Raji (cell line): ENCODE data around the gene IGFLR1.
A peak's percentile ranks its signal among the peaks of the same experiment; 100 is the strongest.

Experiments used
- POLR2A ChIP-seq: IDR thresholded peaks from 2 replicates; pipeline ENCODE4 v1.6.1; 2011; ENCODE audit warnings: low read depth, low read length, control low read depth; ENCODE audit not compliant: insufficient read depth

IGFLR1 gene

DNA sequence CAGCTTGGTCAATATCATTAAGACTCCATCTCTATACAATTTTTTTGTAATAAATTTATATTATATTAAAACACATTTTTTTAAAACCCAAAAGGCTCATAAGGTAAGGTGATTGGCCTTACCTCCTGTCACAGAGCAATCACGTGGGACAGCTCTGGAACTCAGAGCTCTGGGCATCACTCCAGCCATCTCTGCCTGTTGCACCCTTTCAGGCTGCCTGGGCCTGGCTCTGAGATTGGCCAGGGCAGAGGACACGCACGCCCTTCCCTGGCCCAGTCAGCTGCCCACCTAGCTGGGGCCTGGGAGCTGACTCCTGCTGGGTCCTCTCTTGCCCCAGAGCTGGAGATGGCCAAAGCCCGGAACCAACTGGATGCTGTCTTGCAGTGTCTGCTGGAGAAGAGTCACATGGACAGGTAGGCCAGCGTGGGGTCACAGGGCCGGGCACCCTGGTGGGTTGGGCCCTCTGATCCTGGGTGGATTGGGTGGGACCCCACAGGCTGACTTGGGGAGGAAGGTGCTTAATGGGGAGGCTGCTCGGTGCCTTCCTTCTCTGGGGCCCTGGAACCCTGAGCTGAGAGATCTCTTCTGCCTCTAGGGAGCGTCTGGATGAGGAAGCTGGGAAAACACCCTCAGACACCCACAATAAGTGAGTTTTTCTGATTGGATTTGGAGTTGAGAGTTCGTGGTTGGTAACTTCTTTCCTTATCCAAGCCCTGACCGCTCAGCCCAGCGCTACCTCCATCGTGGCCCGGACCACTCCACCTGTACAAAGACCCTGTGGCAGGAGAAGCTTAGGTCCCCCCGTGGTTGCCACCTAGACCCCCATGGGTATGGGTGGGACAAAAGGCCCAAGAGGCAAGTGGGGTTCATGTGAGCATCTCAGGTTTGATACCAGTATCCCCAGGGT lies 9.8 kb upstream of the IGFLR1 start:
- no peak for TF ChIP-seq POLR2A

DNA sequence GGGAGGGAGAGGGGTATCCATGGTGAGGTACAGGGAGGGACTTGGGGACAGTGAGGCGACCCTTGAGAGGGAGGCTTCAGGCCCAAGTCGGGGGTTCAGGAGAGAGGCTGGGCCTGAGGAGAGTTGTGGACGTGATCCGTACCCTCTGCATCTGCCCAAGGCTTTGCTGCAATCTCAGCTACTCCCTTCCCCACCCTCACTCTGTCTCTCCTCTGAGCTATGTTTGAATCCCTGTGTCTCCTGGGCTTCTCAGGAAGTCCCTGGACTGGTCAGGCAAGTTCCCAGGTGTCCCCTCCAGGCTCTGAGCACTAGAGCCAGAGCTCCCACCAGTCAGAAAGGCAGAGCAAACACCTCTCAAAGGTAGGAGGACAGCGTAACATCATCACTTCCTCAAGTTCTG lies 7.9 kb upstream of the IGFLR1 start:
- no peak for TF ChIP-seq POLR2A

DNA sequence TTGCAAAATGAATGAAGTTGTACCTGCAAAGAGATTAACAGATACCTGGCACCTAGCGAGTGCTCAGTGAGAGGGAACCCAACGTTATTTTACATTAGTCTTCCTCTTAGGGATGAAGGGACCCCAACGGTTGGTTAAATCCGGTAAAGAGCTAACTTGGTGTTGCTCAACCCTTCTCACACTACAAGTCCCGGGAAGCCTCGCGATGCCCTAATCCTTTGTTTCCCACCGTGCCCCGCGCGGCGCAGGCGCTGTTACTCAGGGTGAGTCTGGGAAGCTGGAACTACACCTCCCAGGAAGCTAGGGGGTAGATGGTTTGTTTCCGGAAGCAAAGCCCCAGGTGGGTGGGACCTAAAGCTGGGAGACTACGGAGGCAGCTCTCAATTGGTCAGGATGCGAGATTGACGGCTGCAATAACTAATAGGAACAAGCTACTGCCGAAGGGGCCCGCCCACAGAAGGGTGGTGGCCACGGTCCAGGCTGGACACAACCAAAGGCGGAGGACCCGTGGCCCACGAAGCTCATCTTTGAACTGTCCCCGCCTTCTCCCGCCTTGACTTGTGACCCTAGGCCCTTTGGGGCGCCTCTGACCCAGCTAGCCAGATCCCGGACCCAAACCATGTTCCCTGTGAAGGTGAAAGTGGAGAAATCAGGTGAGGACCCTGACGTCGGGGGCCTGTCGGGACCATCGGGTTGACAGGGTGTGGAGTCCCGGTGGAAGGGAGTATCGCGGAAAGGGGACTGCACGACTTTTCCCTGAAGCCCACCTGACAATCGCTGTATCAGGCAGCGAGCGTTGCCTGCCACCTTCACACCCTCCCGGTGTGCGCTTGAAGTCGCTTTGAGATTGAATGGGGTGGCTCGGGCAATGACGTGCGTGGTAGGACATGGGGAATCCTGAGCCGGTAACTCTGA lies 6.1 kb upstream of the IGFLR1 start, which contains the start of gene LIN37:
Gene LIN37 (plus strand): TSS at position 471 of the 915 bp plus-strand sequence. CDS start 149 bp downstream, at position 620.
- TF ChIP-seq POLR2A: peak; percentile 64

DNA sequence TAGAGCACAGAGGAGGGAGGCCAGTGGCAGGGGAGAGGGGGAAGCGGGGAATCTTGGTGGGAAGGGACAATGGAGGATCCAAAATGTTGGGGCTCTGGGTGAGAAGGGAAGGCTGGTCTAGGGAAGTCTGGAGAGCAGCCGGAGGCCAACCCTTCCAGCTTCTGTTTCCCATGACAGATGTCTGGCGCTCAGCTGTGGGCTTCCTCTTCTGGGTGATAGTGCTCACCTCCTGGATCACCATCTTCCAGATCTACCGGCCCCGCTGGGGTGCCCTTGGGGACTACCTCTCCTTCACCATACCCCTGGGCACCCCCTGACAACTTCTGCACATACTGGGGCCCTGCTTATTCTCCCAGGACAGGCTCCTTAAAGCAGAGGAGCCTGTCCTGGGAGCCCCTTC lies 4.3 kb upstream of the IGFLR1 start:
- no peak for TF ChIP-seq POLR2A

DNA sequence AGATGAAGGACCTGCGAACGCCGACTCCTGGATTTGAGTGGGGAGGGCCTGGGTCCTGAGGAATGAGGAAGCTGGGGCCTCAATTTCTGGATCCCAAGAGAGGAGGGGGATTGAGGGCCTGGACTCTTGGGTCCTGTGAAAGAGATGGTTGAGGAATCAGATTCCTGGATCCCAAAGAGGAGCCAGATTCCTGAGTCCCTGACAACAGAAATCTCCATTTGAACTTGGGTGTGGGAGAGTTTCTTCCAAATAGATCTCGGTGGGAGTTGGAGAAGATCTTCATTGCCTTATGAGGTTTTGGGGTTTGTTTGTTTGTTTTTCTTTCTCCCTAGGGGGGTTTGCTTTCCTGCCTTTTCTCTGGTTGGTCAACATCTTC lies 3.8 kb upstream of the IGFLR1 start:
- TF ChIP-seq POLR2A: no peak

DNA sequence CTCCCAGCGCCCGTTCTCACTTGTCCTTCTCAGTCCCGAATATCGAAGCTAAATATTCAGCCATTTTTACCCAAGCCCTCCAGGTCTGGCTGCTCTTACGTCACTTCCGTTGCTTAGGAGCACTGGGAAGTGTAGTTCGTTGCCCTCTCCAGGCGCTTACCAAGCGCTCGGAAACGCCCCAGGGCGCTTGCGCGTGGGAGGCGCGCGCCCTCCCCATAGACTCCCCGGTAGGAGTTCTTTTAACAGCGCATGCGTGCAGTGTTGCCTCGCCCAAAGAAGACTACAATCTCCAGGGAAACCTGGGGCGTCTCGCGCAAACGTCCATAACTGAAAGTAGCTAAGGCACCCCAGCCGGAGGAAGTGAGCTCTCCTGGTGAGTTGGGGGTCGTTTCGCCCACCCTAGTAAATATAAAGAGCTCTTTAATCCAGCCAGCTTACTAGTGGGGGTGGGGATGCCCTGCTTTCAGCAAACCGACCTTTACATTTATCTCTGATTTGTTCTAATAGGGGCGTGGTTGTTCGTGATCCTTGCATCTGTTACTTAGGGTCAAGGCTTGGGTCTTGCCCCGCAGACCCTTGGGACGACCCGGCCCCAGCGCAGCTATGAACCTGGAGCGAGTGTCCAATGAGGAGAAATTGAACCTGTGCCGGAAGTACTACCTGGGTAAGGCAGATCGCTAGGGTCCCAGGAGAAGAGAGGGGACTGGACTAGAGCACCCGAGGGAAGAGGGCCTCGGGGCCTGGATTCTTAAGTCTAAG lies 3.3 kb upstream of the IGFLR1 start, which contains the start of the genes PSENEN and U2AF1L4:
Gene PSENEN (plus strand): TSS at position 324 of the 759 bp plus-strand sequence. CDS start 280 bp downstream, at position 604.
Gene U2AF1L4 (minus strand): TSS at position 91 of the 759 bp plus-strand sequence. CDS start 27 bp downstream, at position 64.
- peak; percentile 40; the same call in 1 of the 2 replicates for TF ChIP-seq POLR2A

DNA sequence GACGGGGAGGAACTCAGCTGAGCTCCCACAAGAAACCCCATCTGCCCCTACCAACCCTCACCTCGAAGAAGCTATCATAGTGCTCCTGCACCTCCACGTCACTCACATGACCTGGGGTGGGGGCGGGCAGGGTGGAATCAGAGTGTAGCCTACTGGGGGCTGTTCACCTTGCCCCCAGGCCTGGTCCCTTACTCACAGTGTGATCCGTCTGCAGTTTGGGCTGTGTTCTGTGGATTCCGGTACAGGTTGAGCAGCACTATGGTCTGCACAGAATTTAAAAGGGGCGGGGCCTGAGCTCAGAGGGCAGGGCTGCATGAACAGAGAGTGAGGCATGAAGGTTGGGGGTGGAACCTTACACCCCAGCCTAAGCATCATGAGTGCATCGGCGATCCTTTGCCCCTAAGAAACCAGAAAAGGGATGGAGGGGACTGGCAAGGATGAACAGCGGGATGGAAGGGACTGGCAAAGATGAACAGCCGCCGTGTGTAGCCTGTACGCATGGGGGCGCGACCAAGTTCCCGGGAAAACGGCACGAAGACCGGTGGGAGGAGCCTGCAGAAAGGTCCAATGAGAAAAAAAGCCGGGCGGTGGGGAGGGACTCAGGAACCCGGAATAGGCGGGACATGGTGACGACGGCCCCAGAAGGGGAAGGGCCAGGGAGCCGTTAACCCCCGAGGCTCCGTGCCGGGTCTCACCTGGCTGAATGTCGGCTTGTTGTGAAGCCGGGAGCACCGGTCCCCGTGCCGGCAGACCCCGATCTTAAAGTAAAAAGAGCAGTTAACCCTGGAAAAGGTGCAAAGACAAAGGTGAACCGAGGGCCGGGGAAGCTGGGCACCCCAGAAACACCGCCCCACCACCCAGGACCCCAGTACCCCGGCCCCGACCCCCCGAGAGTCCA lies 2.4 kb upstream of the IGFLR1 start:
- TF ChIP-seq POLR2A: peak; percentile 88

DNA sequence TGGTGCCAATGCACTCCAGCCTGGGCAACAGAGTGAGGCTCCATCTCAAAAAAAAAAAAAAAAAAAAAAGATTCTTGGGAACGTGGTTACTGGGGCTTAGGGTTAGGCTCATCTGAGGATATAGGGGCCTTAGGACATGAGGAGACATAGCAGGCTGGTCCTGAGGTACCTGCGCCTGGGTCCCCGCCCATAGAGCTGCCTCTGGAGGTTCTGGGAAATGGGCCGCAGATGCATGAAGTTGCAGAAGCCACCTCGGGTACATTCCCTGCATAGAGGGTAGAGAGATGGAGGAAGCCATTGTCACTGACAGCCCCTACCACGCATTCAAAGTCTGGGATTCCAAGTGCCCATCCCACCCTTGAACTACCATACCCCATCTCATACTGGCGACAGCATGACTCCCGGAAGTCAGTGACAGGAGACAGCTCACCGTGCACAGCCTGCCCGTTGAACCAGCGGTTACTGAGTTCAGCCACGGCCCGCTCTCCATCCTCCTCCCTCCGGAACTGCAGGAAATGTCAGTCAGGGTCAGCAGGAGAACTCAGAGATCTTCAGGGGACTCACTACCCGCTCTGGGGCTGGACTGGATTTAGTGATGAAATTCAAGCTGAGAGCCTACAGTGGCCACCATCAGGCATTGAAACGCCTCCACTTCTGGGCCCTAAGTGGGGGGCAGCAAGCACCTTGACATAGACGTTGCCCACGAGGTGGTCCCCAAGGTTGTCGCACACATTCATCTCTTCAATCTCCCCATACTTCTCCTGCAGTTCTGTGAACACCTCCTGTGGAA lies 1.6 kb upstream of the IGFLR1 start:
- TF ChIP-seq POLR2A: no peak

DNA sequence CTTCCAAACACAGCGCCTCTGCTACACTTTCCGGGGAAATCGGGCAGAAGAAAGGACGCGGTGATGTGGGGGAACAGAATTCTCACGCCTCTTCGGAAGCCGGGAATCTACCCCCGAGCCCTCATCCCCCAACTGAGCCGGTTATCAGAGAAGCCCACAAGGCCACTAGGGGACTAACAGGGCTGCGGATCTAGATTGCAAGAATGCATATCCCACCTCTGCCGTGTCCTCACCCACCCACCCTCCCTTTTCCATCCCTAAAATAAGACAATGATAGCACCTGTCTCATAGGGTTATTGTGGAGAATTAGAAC lies 1.1 kb downstream of the IGFLR1 start:
- no peak for TF ChIP-seq POLR2A

DNA sequence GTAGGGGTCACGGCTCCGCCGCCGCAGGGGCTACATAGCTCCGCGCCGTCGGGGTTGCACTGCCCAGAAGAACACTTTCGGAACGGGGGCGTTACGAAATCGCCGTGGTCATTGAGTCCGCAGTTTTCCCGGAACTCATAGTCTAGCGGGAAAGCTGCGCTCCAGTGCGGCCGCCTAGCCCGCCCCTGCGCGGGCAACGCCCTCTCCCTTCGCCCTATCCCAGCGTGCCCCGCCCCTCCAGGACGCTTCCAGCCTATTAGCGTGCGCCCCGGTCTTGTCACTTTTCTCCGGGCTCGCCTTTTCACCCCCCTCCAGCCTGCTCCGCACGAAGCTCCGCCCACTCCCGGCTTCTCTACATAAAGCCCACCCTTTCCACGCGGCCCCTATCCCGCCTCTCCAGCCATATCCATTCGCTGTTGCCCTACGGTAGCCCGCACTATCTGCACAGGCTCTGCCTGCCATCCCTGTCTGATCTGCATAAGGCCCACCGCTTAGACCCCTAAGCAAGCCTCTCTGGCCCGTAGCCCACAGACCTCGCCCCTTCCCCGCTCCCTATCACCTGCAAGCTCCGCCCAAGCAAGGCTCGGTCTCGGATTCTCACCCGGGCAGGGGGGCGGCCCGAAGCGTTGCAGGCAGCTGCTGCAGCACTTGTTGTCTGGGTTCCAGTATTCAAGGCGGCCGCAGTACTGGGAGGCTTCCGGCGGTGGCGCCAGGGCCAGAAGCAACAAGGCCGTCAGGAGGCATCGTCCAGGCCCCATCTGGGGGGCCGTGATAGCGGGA lies 1.6 kb downstream of the IGFLR1 start:
- peak; percentile 93 for TF ChIP-seq POLR2A

DNA sequence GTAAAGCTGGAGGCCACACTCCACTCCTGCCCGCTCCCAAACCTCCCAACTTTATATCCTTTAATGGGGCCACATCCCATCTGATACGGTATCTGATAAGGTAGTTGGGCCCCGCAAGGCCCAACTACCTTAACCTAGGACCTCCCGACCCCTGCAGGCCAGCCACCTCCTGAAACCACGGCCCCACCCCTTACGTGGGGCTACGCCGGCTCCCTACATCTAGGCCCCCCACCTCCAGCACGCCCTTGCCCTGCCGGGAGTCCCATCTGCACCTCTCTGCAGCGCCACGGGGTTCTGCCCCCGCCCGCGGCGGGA lies 2.2 kb downstream of the IGFLR1 start:
- TF ChIP-seq POLR2A: no peak

DNA sequence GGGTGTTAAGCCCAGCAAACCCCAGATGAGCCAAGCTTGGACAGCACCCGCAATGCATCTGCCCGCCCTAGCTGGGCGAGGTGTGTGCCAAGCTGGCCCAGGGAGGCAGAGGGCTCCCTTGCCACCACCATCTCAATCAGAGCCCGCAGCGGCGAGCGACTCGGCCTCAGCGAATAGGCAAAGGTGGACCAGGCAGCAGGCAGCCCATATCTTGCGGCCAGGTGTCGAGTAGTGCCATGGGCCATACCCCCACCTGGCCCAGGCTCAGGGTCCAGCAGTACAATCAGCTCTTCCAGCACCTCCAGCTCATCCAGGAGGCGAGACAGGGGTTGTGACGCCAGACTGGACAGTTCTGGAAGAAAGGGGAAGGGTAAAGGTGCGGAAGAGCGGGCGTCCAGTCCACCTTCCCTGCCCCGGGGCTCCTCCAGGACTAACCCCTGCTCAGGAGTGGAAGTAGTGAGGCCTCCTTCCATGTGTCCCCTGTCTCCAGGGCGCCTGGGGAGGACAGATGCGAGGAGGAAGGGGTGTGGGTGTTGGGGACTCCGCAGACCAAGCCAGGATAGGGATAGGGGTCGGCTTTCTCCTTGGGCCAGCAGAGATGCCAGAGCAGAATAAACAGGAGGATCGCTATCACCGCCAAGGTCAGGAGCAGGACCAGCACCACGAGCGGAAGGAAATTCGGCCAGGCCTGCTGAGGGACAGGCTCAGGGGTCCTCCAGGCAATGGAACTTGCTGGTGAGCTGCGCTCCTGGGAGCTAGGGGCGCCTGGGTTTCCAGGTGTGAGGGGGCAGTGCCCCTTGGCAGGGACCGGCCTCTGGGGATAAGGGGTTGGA lies 2.8 kb downstream of the IGFLR1 start:
- no peak for TF ChIP-seq POLR2A
